Pancreas (tissue), 10 donors: ENCODE results near the gene HS6ST2. TPM values are rescaled to one million over a fixed set of nuclear protein-coding genes. Genes with fewer than 3 reads are reported as not detected.
A peak's percentile ranks its signal among the peaks of the same experiment; 100 is the strongest.
"Not testable (repeated sequence)": the region's sequence is repeated elsewhere in the genome, so short reads cannot be mapped to it uniquely, and the experiment has no call there.

ENCODE experiments used
- ATAC-seq, 4 donors: fragments of 200-7000 bp; cut with Tn5 transposase; one replicate each; pipeline versions ENCODE4 v1.8.0 to v1.9.1; 2020; ENCODE audit warnings: mild to moderate bottlenecking in 4 of 4, moderate library complexity in 4 of 4
- DNase-seq, 6 donors: peaks; one replicate each; pipeline ENCODE4 v3.0.0-alpha.2; 2020
- FAIRE-seq: peaks from 2 replicates; lab custom pipeline; 2012; peaks lifted over from hg19 to GRCh38; lab: Jason Lieb, UNC
- H3K27ac ChIP-seq, 4 donors: fragments of 200-600 bp; sonication (generic); 1 replicate in 3 of 4; 2 replicates in 1 of 4; pipeline versions ENCODE4 v1.5.0 to v1.8.0; 2020
- H3K27me3 ChIP-seq, 4 donors: fragments of 200-600 bp; one replicate each; pipeline ENCODE4 v1.8.0; 2021
- H3K36me3 ChIP-seq, 3 donors: fragments of 200-600 bp; sonication (generic) in 1 of 3; one replicate each; pipeline versions ENCODE4 v1.5.0 to v1.8.0; 2020 to 2021
- H3K4me1 ChIP-seq, 3 donors: fragments of 200-600 bp; one replicate each; pipeline ENCODE4 v1.8.0; 2021
- H3K4me3 ChIP-seq, 4 donors: fragments of 200-600 bp; sonication (generic) in 2 of 4; one replicate each; pipeline versions ENCODE4 v1.5.0 to v1.8.0; 2020 to 2021
- H3K9me3 ChIP-seq, 4 donors: fragments of 200-600 bp; one replicate each; pipeline ENCODE4 v1.8.0; 2021
- CTCF ChIP-seq, 4 donors: fragments of 200-600 bp; sonication (generic) in 3 of 4; IDR thresholded peaks; one replicate each; pipeline versions ENCODE4 v1.5.0 to v1.8.0; 2021; ENCODE audit warnings: antibody characterized with exemption in 4 of 4
- WGBS, 2 donors: extraction: QIAGEN DNeasy Blood & Tissue Kit; methylation state at CpG; one replicate each; pipeline ENCODE4 v1.1.7; 2013; 5-methylcytosine and 5-hydroxymethylcytosine counted together
- intact Hi-C, 3 donors: fragments of 100-400 bp; cut with DNase I; formaldehyde crosslinking; loops; one replicate each; pipeline versions ENCODE4 v1.11.1 to v1.14.2; 2022
- polyA plus RNA-seq, 2 donors: library from polyadenylated mRNA; stranded (reverse); fragments of 200-250 nt; gene quantifications; one replicate each; pipeline ENCODE4 v1.2.3, GENCODE V29; 2013
- total RNA-seq, 6 donors: library from RNA; stranded (reverse); fragmentation: NEBNext Ultra II Directional in 4 of 6; extraction: Animal tissue kit (Norgen Biotek cat#: 25700) in 4 of 6; gene quantifications; one replicate each; pipeline versions ENCODE4 v1.2.1 to v1.2.4, GENCODE V29; 2021 to 2023
- donor health status: healthy with polysubstance abuse.
- donor health status: DM: no; HTN: no; CAD: no; lungs with moderate emphysema.
- donor health status: DM: no; HTN: no; CAD: no.
- donor health status: control.
- donor health status: control.
- donor health status: Bipolar disorder and iron deficiency.
- donor health status: DM: yes; HTN: yes; CAD: no.
- donor health status: DM: no; HTN: no; CAD: no.
- donor health status: DM: no; HTN: no; CAD: no.
- donor health status: DM: yes; HTN: yes; CAD: no.

The HS6ST2 gene
- total and polyA plus RNA-seq, 8 donors, result 0.72 to 5.9 (median 3.4) TPM

- no peak overlapping the region for H3K4me3 ChIP-seq
- DNase-seq (no peak), FAIRE-seq (no peak), ATAC-seq (no peak)
- H3K27ac ChIP-seq, result no peak overlapping the region
- H3K9me3 ChIP-seq, result no peaks in the 10 kb centered on the region
- no peak for TF ChIP-seq CTCF (IDR thresholded peaks at IDR 0.05)
- no peaks in the 10 kb centered on the region for H3K4me1 ChIP-seq
- 97 to 100% methylated on average over 1 of the region's 1 CpG for WGBS, 2 donors
- no peaks in the 10 kb centered on the region for H3K27me3 ChIP-seq
- intact Hi-C loops, result no loop called here
- no peaks in the 10 kb centered on the region for H3K36me3 ChIP-seq
These were observed 57.7 kb downstream of the HS6ST2 start for GRCh38 chrX:132900633-132901293.

GRCh38 chrX:132887569-132887968 is 70.9 kb downstream of the HS6ST2 start:
- ATAC-seq, result no peak
- Histone ChIP-seq H3K4me3 (no peak overlapping the region), H3K27me3 (no peaks in the 10 kb centered on the region), H3K27ac (no peak overlapping the region), H3K9me3 (no peaks in the 10 kb centered on the region), H3K36me3 (no peaks in the 10 kb centered on the region), H3K4me1 (no peaks in the 10 kb centered on the region)
- TF ChIP-seq CTCF (IDR thresholded peaks at IDR 0.05), result no peak
- FAIRE-seq, result peak; percentile 60
- no peak for DNase-seq
- intact Hi-C loops, result no loop called here

GRCh38 chrX:132883358-132883915 is 75.0 kb downstream of the HS6ST2 start:
- intact Hi-C loops, result no loop called here
- Histone ChIP-seq H3K36me3 (no peaks in the 10 kb centered on the region), H3K27me3 (no peaks in the 10 kb centered on the region), H3K27ac (no peak overlapping the region), H3K4me1 (no peaks in the 10 kb centered on the region), H3K9me3 (no peaks in the 10 kb centered on the region), H3K4me3 (no peak overlapping the region)
- WGBS, 2 donors, result 79 to 91% methylated on average over 5 of the region's 5 CpGs
- no peak for ATAC-seq
- TF ChIP-seq CTCF (IDR thresholded peaks at IDR 0.05), result no peak
- FAIRE-seq, result no peak
- no peak for DNase-seq

GRCh38 chrX:132880753-132881152 is 77.7 kb downstream of the HS6ST2 start:
- FAIRE-seq, H3K4me1 ChIP-seq, H3K27me3 ChIP-seq, H3K4me3 ChIP-seq, H3K36me3 ChIP-seq, intact Hi-C loops, DNase-seq, H3K27ac ChIP-seq, H3K9me3 ChIP-seq, ATAC-seq: not testable (repeated sequence)
- 91 to 100% methylated on average over 1 of the region's 2 CpGs for WGBS, 2 donors

GRCh38 chrX:132877954-132878536 is 80.4 kb downstream of the HS6ST2 start:
- ATAC-seq (no peak), DNase-seq (no peak), FAIRE-seq (no peak)
- peaks cover 0 to 3% (median 0%) of the 10 kb centered on the region in 4 donors for H3K27me3 ChIP-seq
- no peaks in the 10 kb centered on the region for H3K36me3 ChIP-seq
- intact Hi-C loops, result no loop called here
- no peak for TF ChIP-seq CTCF (IDR thresholded peaks at IDR 0.05)
- 71 to 85% methylated on average over 5 of the region's 5 CpGs for WGBS, 2 donors
- H3K9me3 ChIP-seq, result no peaks in the 10 kb centered on the region
- H3K27ac ChIP-seq, result no peak overlapping the region
- H3K4me3 ChIP-seq, result no peak overlapping the region
- H3K4me1 ChIP-seq, result peaks cover 0 to 3% (median 0%) of the 10 kb centered on the region in 3 donors
